ENCODE measurements around the gene RBCK1. TPM values are rescaled to one million over a fixed set of nuclear protein-coding genes. Genes with fewer than 3 reads are reported as not detected.

The RBCK1 gene
- total and polyA plus RNA-seq, 9 of the 15 experiments (the other 6 are each of a cell fraction or from before 2014, with no cell fraction given) = 5.9 to 59.3 (median 26.5) TPM

- TF ChIP-seq WHSC1 (IDR thresholded peaks at IDR 0.05; ENCODE audit: low read length) (no peak), ZBTB33 (CRISPR knock-in tag; IDR thresholded peaks at IDR 0.05) (0 out of 2 replicates have a peak, but pooled peaks have one; percentile 37), HNRNPUL1 (IDR thresholded peaks at IDR 0.05; ENCODE audit: low read length) (no peak), STAT6 (CRISPR knock-in tag; IDR thresholded peaks at IDR 0.05) (no peak), CUX1 (CRISPR knock-in tag; IDR thresholded peaks at IDR 0.05) (no peak), E2F4 (CRISPR knock-in tag; IDR thresholded peaks at IDR 0.05; ENCODE audit: low read depth) (no peak), KDM5B (IDR thresholded peaks at IDR 0.05; ENCODE audit: insufficient replicate concordance, low read depth, low read length) (peak; percentile 38), ZNF830 (CRISPR knock-in tag; IDR thresholded peaks at IDR 0.05) (no peak), ESRRA (IDR thresholded peaks at IDR 0.05; ENCODE audit: borderline replicate concordance, low read depth) (peak; percentile 30; the same call in 1 of the 2 replicates), ZKSCAN1 (IDR thresholded peaks at IDR 0.05; ENCODE audit: low read depth, low read length) (no peak), ZNF436 (CRISPR knock-in tag; IDR thresholded peaks at IDR 0.05) (no peak), ETS1 (conservative IDR thresholded peaks at IDR 0.05; ENCODE audit: control insufficient read depth, low read depth, low read length) (no peak), SMARCA4 (IDR thresholded peaks at IDR 0.05) (no peak), SRSF3 (IDR thresholded peaks at IDR 0.05; ENCODE audit: insufficient read depth, low read length) (no peak)
These were observed 756 bp upstream of the RBCK1 start (continued) for GRCh38 chr20:407133-407952.
